Esophagus squamous epithelium (tissue), 5 donors: ENCODE measurements around the gene CD320. TPM values are rescaled to one million over a fixed set of nuclear protein-coding genes. Genes with fewer than 3 reads are reported as not detected.
A peak's percentile ranks its signal among the peaks of the same experiment; 100 is the strongest.

ENCODE experiments used
- DNase-seq: peaks from one replicate; lab custom pipeline; 2025; lab: John Stamatoyannopoulos, UW
- H3K27ac ChIP-seq, 4 donors: fragments of 200-600 bp; sonication (generic); one replicate each; pipeline ENCODE4 v1.5.1; 2016 to 2019; ENCODE audit warnings: mild to moderate bottlenecking in 1 of 4
- H3K27me3 ChIP-seq, 4 donors: fragments of 200-600 bp; sonication (generic); 1 replicate in 3 of 4; 2 replicates in 1 of 4; pipeline versions ENCODE4 v1.5.1 to v1.6.0; 2017 to 2021; ENCODE audit warnings: antibody characterized with exemption in 1 of 4
- H3K36me3 ChIP-seq, 3 donors: fragments of 200-600 bp; sonication (generic); one replicate each; pipeline ENCODE4 v1.5.1; 2016 to 2019
- H3K4me1 ChIP-seq, 3 donors: fragments of 200-600 bp; sonication (generic); one replicate each; pipeline ENCODE4 v1.5.1; 2017 to 2019
- H3K4me3 ChIP-seq, 4 donors: fragments of 200-600 bp; sonication (generic); 1 replicate in 3 of 4; 2 replicates in 1 of 4; pipeline ENCODE4 v1.5.1; 2016 to 2019; ENCODE audit warnings: mild to moderate bottlenecking in 2 of 4, moderate library complexity in 1 of 4
- H3K9me3 ChIP-seq, 3 donors: fragments of 200-600 bp; sonication (generic); one replicate each; pipeline ENCODE4 v1.5.1; 2016 to 2019
- CTCF ChIP-seq, 6 experiments: fragments of 450-650 bp in 4 of 6; fragments of 200-600 bp in 2 of 6; sonication (generic) in 2 of 6; IDR thresholded peaks; one replicate each; pipeline ENCODE4 v1.5.1; 2016 to 2019; ENCODE audit warnings: antibody characterized with exemption in 6 of 6, mild to moderate bottlenecking in 4 of 6, moderate library complexity in 4 of 6
- POLR2A ChIP-seq, 4 donors: fragments of 450-650 bp; IDR thresholded peaks; one replicate each; pipeline ENCODE4 v1.6.1; 2017; ENCODE audit warnings: antibody characterized with exemption in 4 of 4, mild to moderate bottlenecking in 4 of 4, moderate library complexity in 3 of 4
- WGBS, 2 donors: methylation state at CpG; one replicate each; pipeline ENCODE4 v1.1.5; 2018; 5-methylcytosine and 5-hydroxymethylcytosine counted together
- intact Hi-C: fragments of 100-400 bp; cut with DNase I; formaldehyde crosslinking; loops from one replicate; pipeline ENCODE4 v1.15.0; 2022
- total RNA-seq, 4 donors: library from RNA; depleted of rRNA; stranded (reverse); fragments of >200 nt; gene quantifications; one replicate each; pipeline ENCODE4 v1.1.0, GENCODE V29; 2016
- donor health status: DM: yes; HTN: yes; CAD: no.

CD320 gene
- total RNA-seq, 4 donors from 2014 or later: 8.7 to 27.0 (median 22.3) TPM

GRCh38 chr19:8252922-8253589, 55.1 kb downstream of the CD320 start:
- Histone ChIP-seq H3K27ac (no peak overlapping the region), H3K27me3 (no peaks in the 10 kb centered on the region), H3K36me3 (peaks cover 10 to 46% (median 21%) of the 10 kb centered on the region in 3 donors), H3K4me1 (peaks cover 0 to 18% (median 0%) of the 10 kb centered on the region in 3 donors), H3K4me3 (no peak overlapping the region), H3K9me3 (no peaks in the 10 kb centered on the region)
- TF ChIP-seq POLR2A (IDR thresholded peaks at IDR 0.05) (no peak), CTCF (IDR thresholded peaks at IDR 0.05) (peak; percentile 93 to 97 (median 94))
- DNase-seq: peak; percentile 25
- intact Hi-C loops: loop anchor here (5.0 to 10.0 kb wide), 2 partner anchors 96 to 308 kb away; partner anchors contain the start of gene TIMM44
- 27 to 33% methylated on average over 7 to 13 of the region's 13 CpGs for WGBS, 2 donors

Other genes with a start within 250 kb of the CD320 start
- under 1 TPM in 1 of 4 donors, not detected in 3; 0.09 TPM for gene FBN3, start 158.8 kb downstream of the CD320 start, total RNA-seq
- 100 to 1,000 TPM in 1 of 4 donors, 10 to 100 TPM in 3; 44.1 to 184 (median 89.1) TPM for gene CERS4, start 99.0 kb downstream of the CD320 start, total RNA-seq
- gene NDUFA7, start 13.0 kb upstream of the CD320 start, total RNA-seq: 10 to 100 TPM; 23.8 to 40.6 (median 32.8) TPM
- 100 to 1,000 TPM; 267 to 710 (median 400) TPM for gene RPS28, start 13.1 kb upstream of the CD320 start, total RNA-seq
- 1 to 10 TPM; 2.9 to 8.8 (median 4.4) TPM for gene KANK3, start 34.9 kb upstream of the CD320 start, total RNA-seq
- gene ANGPTL4, start 55.8 kb upstream of the CD320 start, total RNA-seq: 10 to 100 TPM; 17.0 to 37.1 (median 19.2) TPM
- gene RAB11B, start 82.0 kb upstream of the CD320 start, total RNA-seq: 10 to 100 TPM; 11.3 to 44.0 (median 26.0) TPM
- gene MARCHF2, start 104.9 kb upstream of the CD320 start, total RNA-seq: 10 to 100 TPM; 34.5 to 78.9 (median 61.7) TPM
- gene HNRNPM, start 136.6 kb upstream of the CD320 start, total RNA-seq: 100 to 1,000 TPM; 102 to 162 (median 128) TPM
- gene PRAM1, start 194.3 kb upstream of the CD320 start, total RNA-seq: under 1 TPM in 1 of 4 donors, not detected in 3; 0.57 TPM
- gene ZNF414, start 205.8 kb upstream of the CD320 start, total RNA-seq: 10 to 100 TPM in 3 of 4 donors, 1 to 10 TPM in 1; 4.0 to 29.9 (median 19.4) TPM